Stimulated activated CD8-positive, alpha-beta memory T cell treated with anti-CD3 and anti-CD28 coated beads, Interleukin-12 subunit alpha, Interleukin-12 subunit beta, amount 100 ng/mL, for 1 hour (primary cell): ENCODE measurements around the gene SINHCAF.
"Not testable (repeated sequence)": the region's sequence is repeated elsewhere in the genome, so short reads cannot be mapped to it uniquely, and the experiment has no call there.

Source experiments
- DNase-seq: peaks from one replicate; pipeline ENCODE4 v3.0.0-alpha.2; 2020; ENCODE audit warnings: low read depth

SINHCAF gene

DNA sequence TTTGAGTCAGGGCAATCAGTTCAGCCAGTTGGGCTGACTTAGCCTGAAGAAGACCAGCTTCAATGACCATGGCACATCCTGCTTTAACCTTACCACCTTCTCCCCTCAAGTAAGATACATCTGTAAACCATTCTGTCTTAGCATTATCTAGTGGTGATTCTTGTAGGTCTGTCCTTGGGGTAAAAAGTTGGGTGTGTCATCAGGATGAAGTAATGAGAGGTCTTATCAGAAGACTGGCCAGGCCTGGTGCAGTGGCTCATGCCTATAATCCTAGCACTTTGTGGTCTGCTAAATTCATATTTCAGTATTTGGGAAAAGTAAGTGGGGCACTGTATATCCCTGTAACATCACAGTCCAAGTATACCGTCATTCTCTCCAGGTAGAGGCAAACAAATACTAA lies 19.1 kb downstream of the SINHCAF start:
- DNase-seq: no peak

DNA sequence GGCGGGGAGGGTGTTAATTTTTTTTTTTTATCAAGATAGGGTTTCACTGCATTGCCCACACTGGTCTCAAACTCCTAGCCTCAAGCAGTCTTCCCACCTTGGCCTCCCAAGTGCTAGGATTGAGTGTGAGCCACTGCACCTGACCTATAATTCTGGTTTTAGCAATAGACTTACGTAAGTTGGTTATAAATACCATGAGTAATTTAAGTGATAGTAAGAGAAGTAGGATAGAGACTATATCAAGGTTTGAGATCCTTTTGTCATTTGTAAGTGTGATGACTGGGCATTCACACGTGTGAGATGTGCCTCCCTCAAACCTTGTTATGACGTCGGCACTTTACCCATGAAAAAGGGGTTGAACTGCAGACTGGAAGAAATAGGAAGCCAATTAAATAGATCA lies 22.5 kb downstream of the SINHCAF start:
- no peak for DNase-seq

DNA sequence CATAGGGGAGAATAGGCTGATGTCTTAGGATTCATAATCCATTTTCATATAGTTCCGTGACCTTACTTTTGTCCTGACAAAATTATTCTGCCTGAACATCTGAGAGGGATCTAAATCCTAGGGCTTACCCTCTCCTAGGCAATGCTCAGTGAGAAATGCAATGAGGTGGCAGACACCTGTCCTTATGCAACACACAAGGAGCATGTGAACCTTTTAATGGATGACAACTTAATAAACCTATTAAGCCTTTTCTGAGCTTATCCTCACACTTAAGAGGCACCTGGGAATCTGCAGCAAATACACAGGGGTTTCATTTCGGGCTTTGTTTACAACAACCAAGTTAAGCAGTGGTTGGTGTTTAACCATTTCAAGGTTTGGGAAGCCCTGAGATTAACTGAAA lies 24.6 kb downstream of the SINHCAF start:
- no peak for DNase-seq

DNA sequence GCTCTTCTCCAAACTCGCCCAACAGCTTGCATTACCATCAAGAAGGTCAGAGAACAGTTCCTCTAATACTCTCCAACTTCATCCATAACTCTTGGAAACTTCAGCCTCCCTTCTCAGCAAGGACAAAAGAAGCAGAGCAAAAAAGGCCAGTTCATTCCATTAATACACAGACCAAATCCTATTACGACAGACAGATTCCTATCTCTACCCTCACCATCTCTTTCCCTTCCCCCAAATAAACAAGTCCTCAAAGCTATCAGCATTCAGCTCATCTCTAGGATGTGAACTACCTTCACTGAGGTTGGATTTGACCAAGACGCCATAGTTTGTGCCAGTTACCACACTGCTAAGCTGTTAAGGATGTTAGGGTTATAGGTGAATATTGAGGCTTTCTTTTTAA lies 25.2 kb downstream of the SINHCAF start:
- no peak for DNase-seq

DNA sequence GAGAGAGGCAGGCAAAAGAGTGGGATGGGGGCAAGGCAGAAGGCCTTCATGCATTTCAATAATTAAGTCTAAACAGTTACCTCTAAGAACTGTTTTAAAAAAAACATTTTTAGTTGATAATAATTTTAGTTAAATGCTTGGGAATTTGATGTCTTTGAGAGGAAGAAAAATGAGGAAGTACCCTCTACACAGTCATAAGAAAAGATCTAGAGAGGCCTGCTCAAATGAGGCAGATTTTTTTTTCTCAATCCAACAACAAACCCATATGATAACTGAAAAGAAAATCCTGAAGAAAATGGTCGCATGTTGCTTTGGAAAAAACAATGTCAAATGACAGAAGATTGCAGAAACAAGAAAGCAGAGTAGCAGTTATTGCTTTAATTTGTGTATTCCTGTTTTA lies 25.6 kb downstream of the SINHCAF start:
- no peak for DNase-seq

DNA sequence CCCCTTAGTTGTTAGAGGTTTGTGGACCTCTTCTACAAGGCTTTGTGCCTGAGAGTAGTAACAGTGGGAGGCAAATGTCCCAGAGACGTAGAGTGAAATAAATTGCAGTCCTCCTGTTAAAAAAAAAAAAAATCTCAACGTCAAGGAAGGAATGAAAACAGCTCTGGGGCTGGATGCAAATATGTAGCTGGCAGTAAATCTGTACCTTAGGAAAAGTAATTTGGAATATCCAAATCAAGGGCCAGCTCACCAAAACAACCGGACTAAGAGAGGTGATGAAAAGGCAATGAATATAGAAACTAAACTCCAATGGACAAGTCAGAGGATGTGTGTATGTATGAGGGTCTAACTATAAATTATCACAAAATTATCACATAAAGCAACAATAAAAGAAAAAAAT lies 27.0 kb downstream of the SINHCAF start:
- no peak for DNase-seq

DNA sequence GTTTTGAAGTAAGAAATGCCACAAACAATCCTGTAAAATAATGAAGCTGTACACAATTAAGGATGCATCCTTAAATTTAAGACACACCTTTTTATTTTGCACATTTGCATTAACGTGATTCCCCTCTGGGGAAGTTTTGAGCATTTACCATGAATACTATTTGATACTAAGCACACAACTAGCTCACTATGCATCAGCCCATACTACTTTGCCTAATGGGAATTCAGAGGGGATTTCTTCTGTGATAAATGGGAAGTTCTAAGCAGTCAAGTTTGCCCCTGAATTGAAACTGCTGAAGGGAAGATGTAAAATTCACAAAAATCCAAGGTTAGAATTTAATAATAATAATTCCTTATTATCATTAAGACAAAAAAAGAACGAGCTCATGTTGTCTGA lies 27.4 kb downstream of the SINHCAF start:
- no peak for DNase-seq

DNA sequence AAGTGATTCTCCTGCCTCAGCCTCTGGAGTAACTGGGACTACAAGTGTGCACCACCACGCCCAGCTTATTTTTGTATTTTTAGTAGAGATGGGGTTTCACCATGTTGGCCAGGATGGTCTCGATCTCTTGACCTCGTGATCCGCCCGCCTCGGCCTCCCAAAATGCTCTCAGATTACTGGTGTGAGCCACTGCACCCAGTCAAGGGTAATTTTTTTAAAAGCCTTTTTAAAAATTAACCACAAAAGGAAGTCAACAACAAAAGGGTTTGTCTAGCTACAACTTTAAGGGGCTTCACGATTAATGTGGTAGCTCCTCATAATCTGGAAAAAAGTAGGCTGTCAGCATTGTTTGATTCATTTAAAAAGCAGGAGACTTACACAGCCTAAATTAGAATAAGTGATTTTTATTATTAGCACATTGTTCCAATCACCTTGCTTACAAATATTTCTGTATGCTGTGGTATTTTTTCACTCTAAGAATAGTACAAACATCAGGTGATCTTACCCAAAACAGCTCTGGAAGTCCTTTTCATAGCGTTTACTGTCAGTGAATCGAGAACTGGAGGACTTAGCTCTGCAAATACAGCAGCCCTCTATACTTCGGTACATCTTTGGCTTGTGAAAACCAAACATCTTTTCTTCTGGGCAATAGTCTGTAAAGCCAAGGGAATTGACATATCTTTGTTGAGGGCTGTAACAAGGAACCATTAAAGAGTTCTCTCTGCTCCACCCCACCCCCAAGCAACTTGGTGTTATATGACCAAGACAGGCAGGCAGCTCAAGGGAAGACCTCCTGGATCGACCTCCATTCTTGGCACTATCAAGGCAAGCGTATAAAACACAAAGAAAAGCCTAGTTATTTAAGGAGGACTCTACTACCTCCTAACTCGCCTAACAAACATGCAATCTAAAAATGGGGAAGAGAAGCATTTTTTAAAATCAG lies 28.1 kb downstream of the SINHCAF start:
- no peak for DNase-seq

DNA sequence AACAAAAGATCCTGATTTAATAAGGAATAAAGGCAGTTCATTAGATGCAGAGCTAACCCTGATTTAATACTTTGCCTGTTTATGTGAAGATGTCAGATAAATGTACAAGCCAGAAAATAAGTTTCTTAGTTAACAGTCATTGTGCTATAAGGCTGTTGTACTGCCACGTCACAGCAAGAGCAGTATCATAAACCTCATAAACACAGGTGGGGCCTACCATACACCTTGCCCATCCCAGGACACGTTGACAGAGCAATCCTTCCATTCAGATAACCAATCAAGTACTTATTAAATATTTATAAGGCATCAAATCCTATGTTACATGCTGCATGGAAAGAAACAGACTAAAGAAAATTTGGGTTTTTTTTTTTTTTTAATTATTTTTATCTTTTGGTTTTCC lies 36.5 kb downstream of the SINHCAF start:
- DNase-seq: no peak

DNA sequence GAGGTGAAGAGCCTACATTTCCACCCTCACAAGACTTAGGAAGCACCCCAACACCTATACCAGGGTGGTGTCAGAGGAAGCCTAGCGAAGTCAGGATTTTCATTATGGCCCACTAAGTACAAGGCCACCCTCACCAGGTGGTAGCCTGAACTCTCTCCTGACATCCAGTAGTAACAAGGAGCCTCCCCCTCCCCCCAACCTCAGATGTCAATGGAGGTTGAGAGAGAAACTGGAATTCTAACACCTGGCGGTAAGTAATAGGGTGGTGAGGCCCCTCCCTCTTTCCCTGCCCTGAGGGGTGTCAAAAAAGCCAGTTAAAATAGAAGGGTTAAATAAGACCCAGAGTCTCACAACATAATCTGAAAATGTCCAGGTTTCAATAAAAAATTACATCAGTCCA lies 37.6 kb downstream of the SINHCAF start:
- DNase-seq: no peak

DNA sequence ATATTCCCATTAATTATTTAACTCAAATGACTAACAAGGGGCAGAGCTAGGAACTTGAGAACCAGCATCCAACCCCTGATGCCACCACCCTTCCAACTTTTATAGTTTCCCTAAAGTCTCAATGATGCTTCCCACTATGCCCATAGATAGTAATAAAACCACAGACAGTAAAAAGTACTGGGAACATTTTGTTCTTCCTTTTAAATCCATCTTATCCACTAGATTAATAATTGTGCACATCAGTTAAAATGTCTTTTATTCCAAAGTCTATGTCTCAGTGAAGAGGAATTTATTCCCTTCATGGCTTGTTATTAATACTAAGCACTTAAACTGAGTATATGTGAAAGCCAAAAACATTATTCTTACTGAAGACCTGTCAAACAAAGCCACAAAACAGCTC lies 45.8 kb downstream of the SINHCAF start:
- DNase-seq: no peak

DNA sequence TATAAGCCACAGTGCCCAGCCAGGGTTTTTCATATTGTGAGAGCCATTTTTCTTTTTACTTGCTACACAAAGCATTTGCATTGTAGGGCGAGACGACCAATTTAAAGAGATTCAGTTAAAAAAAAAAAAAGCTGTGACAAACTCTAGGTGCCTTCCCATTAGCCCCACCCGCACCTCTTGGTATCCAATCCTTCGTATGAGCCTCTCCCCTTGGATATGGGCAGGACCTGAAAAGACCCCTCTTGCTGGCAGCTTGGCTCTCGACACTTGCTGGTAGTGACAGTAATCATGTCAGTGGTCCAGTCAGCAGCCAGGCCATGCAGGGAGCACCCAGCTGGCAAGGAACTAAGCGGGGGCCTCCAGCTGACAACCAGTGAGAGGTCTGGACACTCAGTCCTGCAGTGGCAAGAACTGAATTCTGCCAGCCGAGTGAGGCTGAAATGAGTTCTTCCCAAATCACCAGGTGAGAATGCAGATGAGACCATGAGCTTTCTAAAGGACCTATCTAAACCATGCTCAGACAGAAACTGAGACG lies 46.5 kb downstream of the SINHCAF start:
- no peak for DNase-seq

DNA sequence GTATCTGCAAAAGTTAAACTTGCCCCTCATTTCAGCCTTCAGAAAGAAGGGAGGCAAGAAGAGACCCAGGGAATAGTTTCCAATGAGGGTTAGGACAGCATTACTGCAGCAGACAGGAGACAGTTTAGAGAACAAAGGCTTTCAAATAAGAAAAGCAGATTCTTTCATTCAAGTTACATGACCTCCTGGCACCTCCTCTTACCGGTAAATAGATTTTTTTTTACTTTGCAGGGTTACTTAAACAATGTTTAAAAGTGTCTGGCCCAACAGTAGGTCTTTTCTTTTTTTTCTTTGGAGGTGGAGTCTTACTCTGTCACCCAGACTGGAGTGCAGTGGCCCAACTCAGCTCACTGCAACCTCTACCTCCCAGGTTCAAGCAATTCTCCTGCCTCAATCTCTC lies 47.1 kb downstream of the SINHCAF start:
- no peak for DNase-seq

DNA sequence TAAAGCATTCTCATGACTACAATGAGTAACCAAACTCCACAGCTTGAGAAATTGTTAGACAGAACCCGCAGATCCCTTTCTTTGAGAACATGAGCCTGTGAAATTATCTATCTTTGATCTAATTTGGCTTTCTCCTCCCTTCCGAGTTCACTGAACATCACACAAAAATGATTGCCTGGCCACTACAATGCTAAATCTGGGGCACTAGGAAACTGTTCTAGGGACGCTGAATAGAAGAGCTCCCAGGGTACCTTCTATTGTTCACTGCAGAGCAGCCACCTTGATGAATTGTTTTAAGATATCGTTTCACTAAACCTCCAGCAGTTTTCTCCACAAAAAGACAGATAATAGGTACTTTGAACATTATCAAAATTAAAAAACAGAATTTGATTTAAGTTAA lies 47.5 kb downstream of the SINHCAF start:
- no peak for DNase-seq

DNA sequence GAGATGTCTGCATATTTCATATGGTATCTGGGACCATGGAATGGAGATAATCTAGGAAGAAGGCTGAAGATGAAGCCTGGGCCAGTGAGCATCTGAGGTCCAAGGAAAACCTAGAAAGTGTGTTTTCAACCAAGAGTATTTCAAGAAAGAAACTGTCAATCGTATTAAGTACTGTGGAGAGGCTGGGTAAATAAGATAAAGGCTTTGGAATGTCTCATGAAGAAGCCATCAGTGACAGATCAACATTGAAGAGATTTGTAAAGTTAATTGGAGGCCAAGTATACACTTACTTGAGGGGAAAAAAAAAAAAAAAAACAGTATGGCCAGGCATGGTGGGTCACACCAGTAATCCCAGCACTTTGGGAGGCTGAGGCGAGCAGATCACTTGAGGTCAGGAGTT lies 48.9 kb downstream of the SINHCAF start:
- DNase-seq: no peak

DNA sequence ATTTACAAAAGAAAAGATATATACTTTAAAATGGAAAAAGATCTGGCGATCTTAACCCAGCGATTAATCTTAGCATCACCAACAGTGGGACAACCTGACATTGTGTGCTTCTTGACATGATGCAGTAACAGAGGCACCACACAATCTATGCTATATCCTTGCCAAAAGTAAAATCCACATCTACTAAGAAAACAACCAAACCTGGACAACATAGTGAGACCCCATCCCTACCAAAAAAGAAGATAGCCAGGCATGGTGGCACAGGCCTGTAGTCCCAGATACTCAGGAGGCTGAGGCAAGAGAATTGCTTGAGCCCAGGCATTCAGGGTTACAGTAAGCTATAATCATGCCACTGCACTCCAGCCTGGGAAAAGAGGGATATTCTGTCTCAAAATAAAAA lies 50.5 kb downstream of the SINHCAF start:
- DNase-seq: no peak

DNA sequence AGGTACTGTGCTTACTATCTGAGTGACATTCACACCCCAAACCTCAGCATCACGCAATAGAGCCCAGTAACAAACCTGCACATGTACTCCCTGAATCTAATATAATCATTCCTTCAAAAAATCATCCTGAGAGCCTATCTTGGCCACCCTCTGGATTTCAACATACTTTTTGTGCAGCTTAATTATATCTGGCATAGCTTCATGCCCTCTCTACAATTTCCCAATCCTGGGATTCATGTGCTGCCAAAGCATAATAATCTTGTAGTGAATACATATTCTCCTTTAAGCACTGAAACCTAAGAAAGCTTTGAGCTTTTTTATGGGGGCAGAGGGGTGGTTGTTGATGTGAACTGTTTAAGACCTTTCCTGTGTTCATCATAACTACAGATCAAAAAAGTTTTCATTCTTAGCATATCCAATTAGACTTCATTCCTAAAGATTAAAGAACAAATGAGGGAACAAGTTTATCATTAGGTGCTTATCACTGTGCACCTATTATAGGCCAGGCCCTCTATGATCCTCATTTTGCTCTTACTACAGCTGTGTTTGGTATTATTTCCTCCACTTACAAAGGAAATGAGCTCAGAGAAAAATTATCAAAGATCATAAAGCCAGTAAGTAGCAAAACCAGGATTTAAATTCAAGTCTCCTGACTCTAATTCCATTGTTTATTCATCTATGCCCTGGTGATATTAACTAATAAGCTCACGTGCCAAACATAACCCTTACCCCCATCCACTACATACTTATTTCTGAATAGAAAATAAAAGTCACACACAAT lies 51.2 kb downstream of the SINHCAF start:
- DNase-seq: no peak

DNA sequence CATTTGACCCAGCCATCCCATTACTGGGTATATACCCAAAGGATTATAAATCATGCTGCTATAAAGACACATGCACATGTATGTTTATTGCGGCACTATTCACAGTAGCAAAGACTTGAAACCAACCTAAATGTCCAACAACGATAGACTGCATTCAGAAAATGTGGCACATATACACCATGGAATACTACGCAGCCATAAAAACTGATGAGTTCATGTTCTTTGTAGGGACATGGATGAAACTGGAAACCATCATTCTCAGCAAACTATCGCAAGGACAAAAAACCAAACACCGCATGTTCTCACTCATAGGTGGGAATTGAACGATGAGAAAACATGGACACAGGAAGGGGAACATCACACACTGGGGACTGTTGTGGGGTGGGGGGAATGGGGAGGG lies 52.2 kb downstream of the SINHCAF start:
- DNase-seq: not testable (repeated sequence)

DNA sequence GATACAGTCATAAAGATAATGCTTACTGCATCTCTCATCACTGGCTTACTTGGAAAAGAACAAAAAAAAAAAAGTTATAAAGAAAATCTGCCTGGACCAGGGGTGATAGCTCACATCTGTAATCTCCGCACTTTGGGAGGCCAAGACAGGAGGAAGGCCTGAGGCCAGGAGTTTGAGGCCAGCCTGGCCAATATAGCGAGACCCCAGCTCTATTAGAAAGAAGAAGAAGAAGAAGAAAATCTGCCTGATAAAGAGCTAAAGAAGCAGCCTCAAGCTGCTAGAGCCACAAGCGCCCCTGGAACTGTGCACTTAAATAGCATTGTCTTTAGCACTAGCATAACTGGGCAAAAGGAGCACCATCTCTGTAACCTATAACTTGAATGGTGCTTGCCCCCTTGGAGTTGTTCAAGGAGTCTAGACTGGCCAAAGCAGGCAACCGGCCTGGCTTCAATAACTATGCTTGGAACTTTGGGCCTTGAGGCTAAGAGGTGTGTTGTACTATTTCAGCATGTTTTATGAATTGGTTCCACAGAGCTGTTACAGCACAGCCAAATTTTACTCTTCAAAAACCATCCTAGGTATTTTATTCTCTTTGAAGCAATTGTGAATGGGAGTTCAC lies 53.2 kb downstream of the SINHCAF start:
- no peak for DNase-seq

DNA sequence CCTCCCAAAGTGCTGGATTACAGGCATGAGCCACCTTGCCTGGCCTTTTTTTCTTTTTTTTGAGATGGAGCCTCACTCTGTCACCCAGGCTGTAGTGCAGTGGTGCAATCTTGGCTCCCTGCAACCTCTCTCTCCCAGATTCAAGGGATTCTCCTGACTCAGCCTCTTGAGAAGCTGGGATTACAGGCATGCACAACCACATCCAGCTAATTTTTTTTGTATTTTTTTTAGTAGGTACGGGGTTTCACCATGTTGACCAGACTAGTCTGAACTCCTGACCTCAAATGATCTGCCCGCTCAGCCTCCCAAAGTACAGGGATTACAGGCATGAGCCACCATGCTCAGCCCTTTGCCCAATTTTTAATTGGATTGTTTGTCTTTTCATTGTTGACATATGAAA lies 58.0 kb downstream of the SINHCAF start:
- DNase-seq: no peak

DNA sequence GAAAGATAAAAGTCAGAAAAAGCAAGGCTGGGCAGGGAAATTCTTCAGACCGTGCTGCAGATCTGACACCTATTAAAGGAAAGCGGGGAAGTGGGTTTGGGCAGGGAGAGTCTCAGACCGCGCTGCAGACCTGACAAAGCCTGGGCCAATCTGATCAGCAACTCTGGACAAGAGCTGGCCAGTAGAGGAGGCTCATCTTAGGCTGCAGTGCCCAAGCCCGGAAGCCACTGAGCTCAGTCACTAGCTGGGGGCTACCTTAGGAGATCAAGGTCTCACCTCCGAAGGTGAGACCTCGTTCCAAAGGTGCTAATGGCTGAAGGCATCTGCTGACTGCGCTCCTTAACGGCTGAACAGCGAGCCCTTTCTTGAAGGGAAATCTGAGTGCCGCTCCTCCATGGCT lies 60.2 kb downstream of the SINHCAF start:
- DNase-seq: no peak

DNA sequence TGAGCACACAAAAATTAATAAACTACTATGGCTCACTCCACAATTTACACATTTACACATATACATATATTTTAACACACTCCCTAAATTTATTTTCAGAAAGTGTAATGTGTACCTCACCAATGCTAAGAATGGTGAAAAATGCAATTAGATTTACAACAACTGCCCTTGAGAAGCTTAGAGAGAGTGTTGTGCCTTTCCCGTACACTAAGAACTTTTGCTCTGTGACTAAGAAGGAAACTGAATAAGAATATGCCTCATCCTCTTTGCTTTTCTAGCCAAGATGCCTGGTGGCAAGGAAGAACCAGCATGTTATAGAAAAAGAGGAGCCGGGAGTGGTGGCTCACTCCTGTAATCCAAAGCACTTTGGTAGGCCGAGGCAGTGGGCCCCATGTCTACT lies 62.3 kb downstream of the SINHCAF start:
- DNase-seq: no peak

DNA sequence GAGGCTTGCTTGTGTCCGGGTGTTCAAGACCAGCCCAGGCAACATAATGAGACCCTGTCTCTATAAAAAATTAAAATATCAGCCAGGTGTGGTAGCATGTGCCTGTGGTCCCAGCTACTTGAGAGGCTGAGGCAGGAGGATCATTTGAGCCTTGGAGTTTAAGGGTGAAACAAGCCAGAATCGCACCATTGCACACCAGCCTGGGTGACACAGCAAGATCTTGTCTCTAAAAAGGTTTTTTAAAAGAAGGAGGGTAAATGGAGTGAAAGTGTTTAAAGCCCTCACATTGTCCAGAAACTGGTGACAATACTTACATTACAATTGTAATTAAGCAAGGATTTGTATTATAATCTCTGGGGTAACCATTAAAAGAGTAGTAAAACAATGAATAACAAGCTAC lies 64.2 kb downstream of the SINHCAF start:
- no peak for DNase-seq
